GM18520 (cell line): ENCODE results near the gene CIAPIN1.

Experiments
- ATAC-seq: cut with Tn5 transposase; IDR thresholded peaks from one replicate; pipeline ENCODE4 v1.9.1; 2021; ENCODE audit not compliant: unreplicated experiment

The CIAPIN1 gene

GRCh38 chr16:57476546-57477410, 29.6 kb upstream of the CIAPIN1 start:
- no peak for ATAC-seq

GRCh38 chr16:57475711-57476339, 28.6 kb upstream of the CIAPIN1 start:
- peak; percentile 69 for ATAC-seq

GRCh38 chr16:57474671-57475661, 27.8 kb upstream of the CIAPIN1 start:
- no peak for ATAC-seq

GRCh38 chr16:57473906-57474305, 26.7 kb upstream of the CIAPIN1 start:
- ATAC-seq, result no peak

- no peak for ATAC-seq
Observed at GRCh38 chr16:57473176-57473840, 26.1 kb upstream of the CIAPIN1 start.

- ATAC-seq, result no peak
Observed at GRCh38 chr16:57472665-57473060, 25.5 kb upstream of the CIAPIN1 start.

GRCh38 chr16:57471852-57472664, 24.9 kb upstream of the CIAPIN1 start:
- no peak for ATAC-seq

- ATAC-seq, result no peak
Observed at GRCh38 chr16:57471209-57471608, 24.0 kb upstream of the CIAPIN1 start.

- ATAC-seq, result no peak
Observed at GRCh38 chr16:57470711-57471110, 23.5 kb upstream of the CIAPIN1 start.

- no peak for ATAC-seq
Observed at GRCh38 chr16:57469917-57470470, 22.8 kb upstream of the CIAPIN1 start.

GRCh38 chr16:57469046-57469445, 21.9 kb upstream of the CIAPIN1 start:
- ATAC-seq, result no peak

GRCh38 chr16:57468346-57468745, 21.2 kb upstream of the CIAPIN1 start:
- no peak for ATAC-seq

GRCh38 chr16:57464523-57464922, 17.3 kb upstream of the CIAPIN1 start:
- ATAC-seq, result no peak

- no peak for ATAC-seq
Observed at GRCh38 chr16:57462978-57463362, 15.8 kb upstream of the CIAPIN1 start.

- ATAC-seq, result peak; percentile 75
Observed at GRCh38 chr16:57462209-57462977, 15.2 kb upstream of the CIAPIN1 start, which contains the start of gene POLR2C. POLR2C (plus strand) TSS chr16:57462679; CDS start chr16:57462725, 46 bp downstream.

GRCh38 chr16:57452021-57452420, 4.8 kb upstream of the CIAPIN1 start:
- no peak for ATAC-seq

- ATAC-seq, result peak; percentile 7
Observed at GRCh38 chr16:57446531-57447185, 527 bp downstream of the CIAPIN1 start.

GRCh38 chr16:57445510-57445909, 1.7 kb downstream of the CIAPIN1 start:
- ATAC-seq, result no peak
